CD4-positive, CD25-positive, alpha-beta regulatory T cell (primary cell): Measurements from ENCODE around the gene ZBTB18. TPM values are rescaled to one million over a fixed set of nuclear protein-coding genes. Genes with fewer than 3 reads are reported as not detected.

Experiments used
- polyA plus RNA-seq, 4 donors: library from polyadenylated mRNA; unstranded; fragments of 300-500 nt; fragmentation: Illumina TruSeq; gene quantifications; one replicate each; pipeline ENCODE4 v1.2.3, GENCODE V29; 2021
- total RNA-seq: library from RNA; stranded (reverse); gene quantifications from one replicate; pipeline ENCODE4 v1.2.3, GENCODE V29; 2022

ZBTB18 gene
- total and polyA plus RNA-seq, 5 donors from 2014 or later = 0.76 to 21.7 (median 2.0) TPM

Other genes starting within 250 kb of the ZBTB18 start
- gene AKT3, start 201.0 kb upstream of the ZBTB18 start, total RNA-seq = 84.2 TPM
- 1 to 10 TPM in 3 of 4 donors, under 1 TPM in 1; 0.81 to 3.0 (median 2.3) TPM for gene AKT3, start 201.0 kb upstream of the ZBTB18 start, polyA plus RNA-seq